Astrocyte (in vitro differentiated cells and primary cell): ENCODE measurements around the gene RBM19.

Experiments
- CTCF ChIP-seq: IDR thresholded peaks from 2 replicates; pipeline ENCODE4 v1.5.1; 2011; ENCODE audit warnings: low read depth, mild to moderate bottlenecking, inconsistent platforms, low read length, moderate library complexity; ENCODE audit not compliant: insufficient read depth
- EZH2 ChIP-seq: IDR thresholded peaks from 2 replicates; pipeline ENCODE4 v1.6.1; 2012; ENCODE audit warnings: mild to moderate bottlenecking, low read length, inconsistent platforms; ENCODE audit not compliant: insufficient read depth

- TF ChIP-seq CTCF = no peak
- no peak for TF ChIP-seq EZH2
These were observed 107.2 kb downstream of the RBM19 start for GRCh38 chr12:113858841-113859386.
